Mesenteric fat pad (tissue), 1 donor: Measurements from ENCODE around the gene ULK4. TPM values are rescaled to one million over a fixed set of nuclear protein-coding genes. Genes with fewer than 3 reads are reported as not detected.
"Not testable (repeated sequence)": the region's sequence is repeated elsewhere in the genome, so short reads cannot be mapped to it uniquely, and the experiment has no call there.

Experiments
- DNase-seq: peaks from one replicate; pipeline ENCODE4 v3.0.0-alpha.2; 2020; ENCODE audit warnings: low spot score
- total RNA-seq: library from RNA; stranded (reverse); fragmentation: NEBNext Ultra II Directional; extraction: Animal tissue kit (Norgen Biotek cat#: 25700); gene quantifications from one replicate; pipeline ENCODE4 v1.2.1, GENCODE V29; 2021
- donor health status: DM: yes; HTN: yes; CAD: no.

The ULK4 gene
- total RNA-seq, 1 donor from 2014 or later, result 7.9 TPM

GRCh38 chr3:41650406-41650805 is 311.5 kb downstream of the ULK4 start:
- no peak for DNase-seq

- DNase-seq, result no peak
Measured at GRCh38 chr3:41649129-41649739, 312.7 kb downstream of the ULK4 start.

- DNase-seq, result not testable (repeated sequence)
Measured at GRCh38 chr3:41647730-41648129, 314.2 kb downstream of the ULK4 start.

GRCh38 chr3:41640076-41640475 is 321.8 kb downstream of the ULK4 start:
- DNase-seq, result no peak

- no peak for DNase-seq
Measured at GRCh38 chr3:41638381-41638780, 323.5 kb downstream of the ULK4 start.

GRCh38 chr3:41632700-41633099 is 329.2 kb downstream of the ULK4 start:
- DNase-seq, result no peak

GRCh38 chr3:41630708-41631107 is 331.2 kb downstream of the ULK4 start:
- DNase-seq, result no peak

- DNase-seq, result no peak
Measured at GRCh38 chr3:41629986-41630385, 331.9 kb downstream of the ULK4 start.

- no peak for DNase-seq
Measured at GRCh38 chr3:41629072-41629471, 332.8 kb downstream of the ULK4 start.

- no peak for DNase-seq
Measured at GRCh38 chr3:41627477-41628087, 334.3 kb downstream of the ULK4 start.

- DNase-seq, result no peak
Measured at GRCh38 chr3:41612853-41613252, 349.1 kb downstream of the ULK4 start.

GRCh38 chr3:41611008-41611407 is 350.9 kb downstream of the ULK4 start:
- no peak for DNase-seq

- no peak for DNase-seq
Measured at GRCh38 chr3:41608347-41608746, 353.6 kb downstream of the ULK4 start.

GRCh38 chr3:41603807-41604206 is 358.1 kb downstream of the ULK4 start:
- no peak for DNase-seq

- no peak for DNase-seq
Measured at GRCh38 chr3:41602121-41602520, 359.8 kb downstream of the ULK4 start.

- DNase-seq, result no peak
Measured at GRCh38 chr3:41601404-41601987, 360.4 kb downstream of the ULK4 start.

- DNase-seq, result no peak
Measured at GRCh38 chr3:41600616-41601015, 361.3 kb downstream of the ULK4 start.

GRCh38 chr3:41599127-41599484 is 362.8 kb downstream of the ULK4 start:
- no peak for DNase-seq

GRCh38 chr3:41598402-41599126 is 363.3 kb downstream of the ULK4 start:
- DNase-seq, result no peak

- no peak for DNase-seq
Measured at GRCh38 chr3:41593774-41594173, 368.1 kb downstream of the ULK4 start.

- DNase-seq, result no peak
Measured at GRCh38 chr3:41592753-41593510, 369.0 kb downstream of the ULK4 start.

GRCh38 chr3:41583014-41583413 is 378.9 kb downstream of the ULK4 start:
- DNase-seq, result no peak
